ENCODE results near the gene TSEN2. TPM values are rescaled to one million over a fixed set of nuclear protein-coding genes. Genes with fewer than 3 reads are reported as not detected.

The TSEN2 gene
- total RNA-seq, 4 donors from 2014 or later, result 20.9 to 47.6 (median 30.1) TPM

GRCh38 chr3:12579905-12580304 is 95.6 kb downstream of the TSEN2 start:
- H3K4me1 ChIP-seq, result peaks cover 0 to 7% (median 5%) of the 10 kb centered on the region in 4 donors
- intact Hi-C loops (cut with DNase I; ENCODE audit: low total_unique reads), result no loop called here
- H3K4me3 ChIP-seq, result no peak overlapping the region
- WGBS, 2 donors (ENCODE audit: low coverage in 1 of 2), result 59 to 66% methylated on average over 3 of the region's 3 CpGs
- in situ Hi-C loops (cut with MboI; ENCODE audit: low pct_ligation_motif_present in 1 of 4, low pct_unique_long_range_greater_than_20kb in 1 of 4, low sequenced_read_pairs in 3 of 4), result no loop called here
- DNase-seq, result no peak
- H3K27me3 ChIP-seq, result no peaks in the 10 kb centered on the region
- H3K27ac ChIP-seq, result no peak overlapping the region
- H3K36me3 ChIP-seq, result peaks cover 0 to 56% (median 22%) of the 10 kb centered on the region in 4 donors
- TF ChIP-seq CTCF (IDR thresholded peaks at IDR 0.05) (no peak), EP300 (IDR thresholded peaks at IDR 0.05; ENCODE audit: low read depth) (no peak), POLR2AphosphoS5 (IDR thresholded peaks at IDR 0.05) (no peak), POLR2A (IDR thresholded peaks at IDR 0.05) (no peak)
- H3K9me3 ChIP-seq, result no peaks in the 10 kb centered on the region

- Histone ChIP-seq H3K9me3 (no peaks in the 10 kb centered on the region), H3K4me3 (no peak overlapping the region), H3K4me1 (peaks cover 0 to 3% (median 0%) of the 10 kb centered on the region in 4 donors), H3K36me3 (peaks cover 0 to 48% (median 23%) of the 10 kb centered on the region in 4 donors), H3K27me3 (no peaks in the 10 kb centered on the region), H3K27ac (no peak overlapping the region)
- DNase-seq, result no peak
- TF ChIP-seq CTCF (IDR thresholded peaks at IDR 0.05), result no peak
- no peak for TF ChIP-seq EP300 (IDR thresholded peaks at IDR 0.05; ENCODE audit: low read depth)
- no peak for TF ChIP-seq POLR2A (IDR thresholded peaks at IDR 0.05)
- TF ChIP-seq POLR2AphosphoS5 (IDR thresholded peaks at IDR 0.05), result no peak
- 87% methylated on average over 4 of the region's 4 CpGs; no CpG with 5 or more reads in 1 of the 2 donors for WGBS, 2 donors (ENCODE audit: low coverage in 1 of 2)
- intact Hi-C loops (cut with DNase I; ENCODE audit: low total_unique reads) (no loop called here), in situ Hi-C loops (cut with MboI; ENCODE audit: low pct_ligation_motif_present in 1 of 4, low pct_unique_long_range_greater_than_20kb in 1 of 4, low sequenced_read_pairs in 3 of 4) (no loop called here)
Observed at GRCh38 chr3:12582730-12583129, 98.5 kb downstream of the TSEN2 start.

Small RNA genes within 50 kb of the gene (small RNA-seq; reads per million reads assigned to genes)
- gene RF00017, result 0 reads per million in 4 donors
- gene RNA5SP123, result 0 to 0.24 (median 0) reads per million in 4 donors
- 0 reads per million in 4 donors for gene RNU6-377P

Other genes with a start within 250 kb of the TSEN2 start
- gene PPARG, start 195.4 kb upstream of the TSEN2 start, total RNA-seq, result 100 to 1,000 TPM in 3 of 4 donors, 10 to 100 TPM in 1; 16.9 to 146 (median 117) TPM
- 1 to 10 TPM in 2 of 4 donors, not detected in 2; 3.8 to 9.7 TPM for gene MKRN2OS, start 61.0 kb downstream of the TSEN2 start, total RNA-seq
- 10 to 100 TPM; 22.9 to 30.6 (median 25.4) TPM for gene MKRN2, start 72.6 kb downstream of the TSEN2 start, total RNA-seq
- gene RAF1, start 179.6 kb downstream of the TSEN2 start, total RNA-seq, result 100 to 1,000 TPM in 3 of 4 donors, 10 to 100 TPM in 1; 98.4 to 283 (median 132) TPM

Measured in transverse colon (tissue), 4 donors.